HG03139 (cell line): ENCODE measurements around the gene FREM2.

Experiments used
- ATAC-seq: cut with Tn5 transposase; IDR thresholded peaks from one replicate; pipeline ENCODE4 v1.9.1; 2021; ENCODE audit not compliant: unreplicated experiment

Gene FREM2

GRCh38 chr13:38821770-38822551 lies 135.1 kb downstream of the FREM2 start:
- ATAC-seq, result no peak

GRCh38 chr13:38824342-38824741 lies 137.5 kb downstream of the FREM2 start:
- ATAC-seq, result no peak

DNA sequence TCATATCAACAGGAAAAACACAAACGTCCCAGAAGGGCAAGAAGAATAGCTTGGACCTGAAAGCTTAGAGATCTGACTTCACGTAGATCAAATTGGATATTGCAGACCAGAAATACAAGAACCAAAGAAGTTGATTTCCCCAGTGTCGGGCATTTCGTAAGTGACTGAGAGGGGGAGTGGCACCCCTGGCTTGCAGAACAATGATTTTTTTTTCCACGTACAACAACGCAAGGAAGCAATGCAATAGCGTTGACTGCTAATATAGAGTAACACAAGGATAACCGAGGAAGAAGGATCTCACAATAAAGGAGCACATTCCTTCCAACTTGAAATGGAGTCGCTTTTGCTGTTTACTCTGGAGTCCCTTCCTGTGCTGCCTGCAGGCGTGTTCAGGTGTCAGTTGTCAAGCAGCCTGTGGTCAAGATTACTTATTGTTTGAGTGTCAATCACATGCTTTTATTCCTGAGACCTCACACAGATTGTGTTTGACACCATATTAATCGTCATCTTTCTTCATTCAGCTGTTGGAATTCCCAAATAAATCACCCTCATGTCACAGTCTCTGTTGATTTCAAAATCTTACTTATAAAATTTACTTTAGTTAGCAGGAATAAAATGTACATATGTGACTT lies 139.4 kb downstream of the FREM2 start:
- ATAC-seq, result no peak

- ATAC-seq, result no peak
These were observed 143.7 kb downstream of the FREM2 start for GRCh38 chr13:38830442-38831045.

DNA sequence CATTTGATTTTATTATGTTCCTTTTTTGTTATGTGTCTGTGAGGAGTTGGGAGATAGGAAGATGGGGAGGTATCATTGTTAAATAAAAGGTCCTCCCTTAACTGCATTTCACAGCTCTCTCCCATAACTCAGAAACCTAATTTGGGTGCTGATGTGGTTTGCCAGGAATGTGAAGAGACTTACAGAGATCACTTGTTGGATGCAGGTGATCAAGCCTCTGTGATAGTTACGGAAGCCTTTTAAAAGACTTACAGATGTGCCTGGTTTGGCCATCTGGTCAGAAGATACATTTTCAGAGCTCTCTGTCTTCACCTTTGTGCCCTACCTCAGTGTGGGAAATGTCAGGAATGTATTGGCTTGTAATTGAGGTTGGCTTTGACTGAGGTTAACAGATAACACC lies 157.7 kb downstream of the FREM2 start:
- no peak for ATAC-seq

DNA sequence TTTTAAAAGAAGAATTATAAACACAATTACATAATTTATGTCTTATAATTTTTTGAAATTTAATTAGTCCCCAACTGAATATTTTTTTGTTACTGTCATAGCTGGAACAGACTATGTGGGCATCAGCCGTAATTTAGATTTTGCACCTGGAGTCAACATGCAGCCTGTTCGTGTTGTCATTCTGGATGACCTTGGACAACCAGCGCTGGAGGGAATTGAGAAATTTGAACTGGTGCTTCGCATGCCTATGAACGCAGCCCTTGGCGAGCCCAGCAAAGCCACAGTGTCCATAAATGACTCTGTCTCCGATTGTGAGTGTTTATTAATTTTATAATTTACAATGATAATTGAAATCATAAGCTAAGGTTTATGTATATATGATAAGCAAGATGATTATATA lies 161.5 kb downstream of the FREM2 start:
- ATAC-seq, result no peak

DNA sequence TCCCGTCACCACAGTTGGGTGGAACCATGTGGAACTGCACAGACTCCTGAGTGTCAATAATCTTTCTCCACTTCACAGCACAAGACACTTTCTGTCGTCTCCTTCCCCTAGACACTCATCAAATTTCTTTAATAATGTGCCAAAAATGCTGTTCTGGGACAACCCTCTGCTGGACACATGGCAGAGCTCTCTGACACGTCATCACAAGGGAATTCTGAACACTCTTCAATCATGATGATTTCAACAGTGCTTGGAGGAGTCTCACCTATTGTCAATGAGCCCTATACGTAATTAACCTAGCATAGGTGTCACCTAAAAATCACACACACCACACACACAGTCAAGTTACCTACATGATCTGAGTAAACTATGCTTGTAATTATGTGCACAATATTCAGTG lies 162.4 kb downstream of the FREM2 start:
- no peak for ATAC-seq

DNA sequence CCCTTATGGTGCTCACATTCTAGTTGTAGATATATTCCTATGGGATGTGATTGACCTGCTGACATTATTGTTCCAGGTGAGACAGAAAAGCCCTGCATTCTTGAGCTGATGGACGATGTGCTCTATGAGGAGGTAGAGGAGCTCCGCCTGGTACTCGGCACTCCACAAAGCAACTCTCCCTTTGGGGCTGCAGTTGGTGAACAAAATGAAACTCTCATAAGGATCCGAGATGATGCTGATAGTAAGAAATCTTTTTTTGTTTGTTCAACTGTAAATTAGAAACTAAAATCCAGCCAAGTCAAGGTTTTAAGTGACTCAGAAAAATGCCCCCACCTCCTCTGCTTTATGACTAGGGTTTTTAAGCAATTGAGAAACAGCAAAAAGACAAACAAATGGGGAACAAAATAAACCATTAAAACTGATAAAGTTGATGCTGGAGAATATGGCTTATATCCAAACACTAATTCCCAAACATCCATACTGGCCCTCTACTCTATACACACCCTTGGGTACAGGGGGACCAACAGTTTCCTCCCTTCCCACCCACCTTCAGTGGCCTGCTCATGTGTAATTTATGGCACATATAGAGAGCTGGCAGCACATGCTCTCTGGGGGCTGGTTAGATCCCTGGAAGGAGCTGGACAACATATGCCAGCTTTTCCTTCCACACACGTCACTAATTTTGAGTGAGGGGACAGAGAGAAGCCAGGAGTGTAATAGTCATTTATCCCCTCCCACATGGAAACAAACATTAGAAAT lies 164.2 kb downstream of the FREM2 start:
- no peak for ATAC-seq

- ATAC-seq, result no peak
These were observed 167.3 kb downstream of the FREM2 start for GRCh38 chr13:38854226-38854625.

GRCh38 chr13:38856065-38856464 lies 169.2 kb downstream of the FREM2 start:
- no peak for ATAC-seq

GRCh38 chr13:38862443-38862842 lies 175.6 kb downstream of the FREM2 start:
- no peak for ATAC-seq

DNA sequence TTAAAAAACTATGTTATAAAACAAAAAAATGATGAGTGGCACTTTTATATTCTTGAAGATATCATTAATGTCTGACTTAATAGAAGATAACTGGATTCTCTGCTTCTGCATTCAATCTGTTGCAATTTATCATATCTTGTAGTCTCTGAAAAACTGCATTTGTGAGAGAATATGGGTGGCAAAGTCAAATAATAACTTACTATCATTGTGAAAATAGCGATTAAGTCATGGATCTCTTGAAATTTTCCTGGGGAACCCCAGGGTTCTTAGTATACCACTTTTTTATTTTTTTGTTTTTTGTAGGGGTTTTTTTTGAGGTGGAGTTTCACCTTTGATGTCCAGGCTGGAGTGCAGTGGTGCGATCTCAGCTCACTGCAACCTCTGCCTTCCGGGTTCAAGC lies 176.7 kb downstream of the FREM2 start:
- ATAC-seq, result no peak

- ATAC-seq, result no peak
These were observed 179.8 kb downstream of the FREM2 start for GRCh38 chr13:38866649-38867048.

DNA sequence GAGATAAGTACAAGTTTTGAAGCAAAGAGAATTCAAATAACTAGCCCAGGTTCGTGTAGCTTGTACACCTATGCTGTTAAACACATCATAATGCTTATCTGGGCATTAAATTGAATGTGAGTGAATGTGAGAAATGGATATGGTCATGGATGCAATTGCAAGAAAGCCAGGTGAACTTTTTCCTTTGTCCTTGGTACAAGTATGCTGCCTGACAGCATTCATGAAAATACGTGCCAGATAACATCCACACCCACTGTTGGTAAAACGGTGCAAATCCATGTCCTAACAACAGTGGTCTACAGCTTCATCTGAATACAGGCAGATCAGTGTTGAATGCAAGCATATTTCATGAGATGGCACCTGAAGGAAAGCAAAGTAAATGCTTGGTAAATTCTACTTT lies 181.5 kb downstream of the FREM2 start:
- no peak for ATAC-seq

- ATAC-seq, result no peak
These were observed 182.0 kb downstream of the FREM2 start for GRCh38 chr13:38868870-38869269.

- no peak for ATAC-seq
These were observed 184.4 kb downstream of the FREM2 start for GRCh38 chr13:38871275-38871674.

DNA sequence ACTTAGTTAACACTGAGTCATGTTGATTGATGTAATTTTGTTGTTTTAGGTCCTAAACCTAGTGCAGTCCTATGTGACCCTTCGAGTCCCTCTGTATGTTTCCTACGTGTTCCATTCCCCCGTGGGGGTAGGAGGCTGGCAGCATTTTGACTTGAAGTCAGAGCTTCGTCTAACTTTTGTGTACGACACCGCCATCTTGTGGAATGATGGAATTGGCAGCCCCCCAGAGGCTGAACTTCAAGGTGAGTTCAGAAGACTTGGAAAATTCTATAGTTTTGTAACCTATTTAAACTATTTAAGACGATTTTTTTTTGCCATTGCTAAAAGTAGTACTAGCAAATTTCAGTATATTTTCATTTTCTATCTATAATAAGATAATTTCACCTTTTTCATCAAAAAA lies 185.8 kb downstream of the FREM2 start:
- no peak for ATAC-seq

- ATAC-seq, result no peak
These were observed 188.5 kb downstream of the FREM2 start for GRCh38 chr13:38875186-38875875.

- ATAC-seq, result no peak
These were observed 192.4 kb downstream of the FREM2 start for GRCh38 chr13:38879278-38879677.

GRCh38 chr13:38879786-38880185 lies 192.9 kb downstream of the FREM2 start:
- ATAC-seq, result no peak

DNA sequence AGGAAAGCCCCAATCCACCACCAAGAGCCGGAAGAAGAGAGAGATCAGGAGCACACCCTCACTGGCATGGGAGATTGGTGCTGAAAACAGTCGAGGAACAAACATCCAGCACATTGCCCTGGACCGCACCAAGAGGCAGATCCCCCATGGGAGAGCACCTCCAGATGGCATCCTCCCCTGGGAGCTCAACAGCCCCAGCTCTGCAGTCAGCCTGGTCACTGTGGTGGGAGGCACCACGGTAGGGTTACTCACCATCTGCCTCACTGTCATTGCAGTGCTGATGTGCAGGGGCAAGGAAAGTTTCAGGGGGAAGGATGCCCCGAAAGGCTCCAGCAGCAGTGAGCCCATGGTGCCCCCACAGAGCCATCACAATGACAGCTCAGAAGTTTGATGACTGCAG lies 193.5 kb downstream of the FREM2 start:
- ATAC-seq, result no peak
